GM21529 (cell line): Measurements from ENCODE around the gene FAM53B.

Experiments
- ATAC-seq: cut with Tn5 transposase; IDR thresholded peaks from one replicate; pipeline ENCODE4 v1.9.1; 2021; ENCODE audit not compliant: unreplicated experiment

The FAM53B gene

GRCh38 chr10:124683814-124684213 is 60.4 kb downstream of the FAM53B start:
- no peak for ATAC-seq

DNA sequence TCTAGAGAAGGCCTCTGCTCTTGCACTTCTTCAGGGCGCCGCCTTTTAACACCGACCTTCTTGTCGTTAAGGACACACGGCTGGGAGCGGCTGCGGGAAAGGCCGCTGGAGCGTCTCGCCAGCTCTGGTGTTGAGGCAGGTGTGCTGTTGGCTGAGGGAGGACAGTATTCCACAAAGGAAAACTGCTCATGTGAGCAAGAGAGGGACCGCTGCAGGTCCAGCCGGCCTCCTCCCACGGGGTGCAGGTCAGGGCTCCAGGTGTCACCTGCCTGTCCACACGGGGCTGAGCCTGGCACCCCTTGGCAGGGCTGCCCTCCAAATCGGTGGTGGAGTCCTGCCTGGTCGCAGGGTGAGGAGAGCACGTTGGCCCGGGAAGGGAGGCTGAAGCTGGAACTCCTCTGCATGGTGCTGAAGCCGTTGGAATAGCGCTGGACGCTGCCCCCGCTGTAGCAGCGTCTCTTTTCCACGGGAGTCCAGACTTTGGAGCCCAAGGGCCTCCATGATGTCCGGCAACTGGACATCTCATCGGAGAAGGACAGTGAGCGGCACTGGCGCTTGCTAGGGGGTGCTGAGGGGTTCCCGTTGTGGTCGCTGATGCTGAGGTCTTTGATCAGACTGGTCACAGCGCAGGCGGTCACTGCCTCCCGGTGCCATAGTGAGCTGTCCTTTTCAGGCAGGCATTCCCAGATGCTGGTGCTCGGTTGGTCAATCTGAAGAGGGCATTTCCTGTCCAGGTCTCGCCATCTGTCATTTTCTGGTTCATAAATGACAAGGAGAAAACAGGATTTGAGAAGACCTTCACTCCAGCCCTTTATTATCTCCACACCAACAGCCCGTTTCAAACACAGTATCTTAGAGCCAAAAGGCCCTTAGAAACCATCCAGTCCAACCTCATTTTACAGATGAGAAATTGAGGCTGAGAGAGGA is 62.3 kb downstream of the FAM53B start:
- no peak for ATAC-seq

DNA sequence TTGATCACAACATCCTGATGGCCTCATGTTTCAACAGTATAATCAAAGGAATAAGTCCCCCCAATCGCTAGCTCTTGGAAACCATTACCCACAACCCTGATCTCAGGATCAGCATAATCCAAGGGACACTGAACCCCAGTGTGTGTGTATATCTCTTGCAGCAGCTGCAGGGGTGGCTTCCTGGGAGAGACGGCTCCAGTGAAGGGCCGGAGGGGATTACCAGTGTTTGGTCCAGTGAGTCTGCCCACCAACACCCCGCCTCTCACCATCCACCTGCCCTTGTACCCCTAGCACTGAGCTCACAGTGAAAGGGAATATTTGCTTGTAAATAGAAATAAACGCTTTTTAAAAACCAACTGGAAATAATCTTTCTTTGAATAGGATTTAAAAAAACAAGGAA is 63.1 kb downstream of the FAM53B start:
- no peak for ATAC-seq

GRCh38 chr10:124680675-124681074 is 63.5 kb downstream of the FAM53B start:
- no peak for ATAC-seq

- no peak for ATAC-seq
These were observed 64.8 kb downstream of the FAM53B start for GRCh38 chr10:124679401-124679800.

DNA sequence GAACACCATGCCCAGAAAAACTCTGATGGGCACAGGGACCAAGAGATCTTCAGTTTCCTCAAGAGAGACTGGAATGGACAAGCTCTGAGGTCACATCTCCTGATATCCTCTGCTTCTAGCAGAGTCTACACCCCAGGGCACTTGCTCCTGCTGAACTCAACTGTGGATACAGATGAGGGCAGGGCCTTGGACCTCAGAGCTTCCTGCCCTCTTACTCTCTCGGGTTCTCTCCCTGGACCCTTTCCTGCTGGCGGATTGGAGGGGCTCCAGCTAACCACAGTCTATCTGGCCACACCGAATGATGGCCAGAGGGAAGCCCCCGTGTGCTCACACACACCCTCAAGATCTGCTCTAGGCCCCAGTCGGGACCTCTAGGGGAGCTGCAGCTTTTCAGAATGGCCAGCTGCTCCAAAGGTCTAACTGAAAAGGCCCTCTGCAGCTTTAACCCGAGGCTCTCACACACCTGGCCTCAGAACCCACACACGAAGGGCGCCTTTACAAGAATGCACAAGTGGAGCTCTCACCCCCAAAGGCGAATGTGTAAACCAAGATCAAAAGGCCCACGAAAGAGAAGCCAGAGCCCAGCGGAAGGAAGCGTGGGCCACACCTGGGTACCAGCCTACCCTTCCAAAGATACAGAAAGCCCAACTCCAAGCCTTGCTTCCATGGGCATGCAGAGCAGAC is 65.5 kb downstream of the FAM53B start:
- no peak for ATAC-seq

DNA sequence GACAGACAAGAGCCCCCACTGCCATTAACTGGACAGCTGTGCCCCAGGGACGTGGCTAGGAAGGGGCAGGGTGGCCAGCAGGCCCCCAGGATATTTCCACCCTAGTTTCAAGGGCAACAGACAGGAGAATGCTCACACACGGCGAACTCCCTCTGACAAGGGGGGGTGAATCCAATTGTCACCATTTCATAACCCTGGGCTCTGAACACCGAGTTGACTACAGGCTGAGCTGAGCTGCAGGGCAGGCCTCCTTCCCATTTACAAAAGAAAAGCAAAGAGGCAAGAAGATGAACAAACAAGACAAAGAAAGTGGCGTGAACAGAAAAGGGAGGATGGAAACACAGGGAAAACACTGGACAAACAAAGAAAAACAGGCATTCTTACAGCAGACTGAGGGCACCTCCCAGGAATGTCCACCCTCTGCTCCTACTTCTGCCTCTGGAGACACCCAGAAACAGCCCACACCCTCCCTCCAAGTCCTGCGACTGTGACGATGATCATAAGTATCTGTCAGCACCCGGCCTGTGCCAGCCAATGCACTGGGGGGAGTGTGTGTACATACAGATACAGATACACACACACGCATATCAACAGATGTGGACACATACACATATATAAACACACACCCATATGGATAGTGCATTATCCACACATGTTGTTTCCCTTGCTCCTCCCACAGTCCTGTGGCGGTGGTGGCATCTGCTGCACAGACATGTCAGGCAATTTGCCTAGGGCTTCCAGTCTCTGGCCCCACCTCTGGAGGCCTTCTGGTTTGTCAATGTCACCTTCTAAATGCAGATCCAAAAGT is 66.2 kb downstream of the FAM53B start:
- ATAC-seq = no peak

DNA sequence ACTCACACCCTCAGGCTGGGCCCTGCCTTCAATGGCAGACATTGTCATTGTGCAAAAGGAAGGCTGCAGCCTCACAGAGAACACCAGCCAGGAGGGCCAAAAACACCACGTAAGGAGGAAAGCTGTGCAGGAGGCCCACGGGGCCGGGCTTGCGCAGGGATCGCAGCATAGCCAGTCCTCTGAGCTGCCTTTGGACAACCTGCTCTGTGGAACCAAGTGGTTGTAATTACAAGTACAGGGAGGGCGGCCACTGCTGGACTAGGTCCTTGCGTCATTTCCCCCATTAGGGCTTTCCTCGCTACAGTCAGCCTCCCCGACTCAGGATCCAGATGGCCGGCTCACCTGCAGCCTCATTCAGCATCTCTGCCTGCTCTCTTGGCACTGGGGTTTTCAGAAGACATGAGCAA is 66.9 kb downstream of the FAM53B start:
- ATAC-seq = no peak

GRCh38 chr10:124676416-124677062 is 67.6 kb downstream of the FAM53B start:
- ATAC-seq = no peak

DNA sequence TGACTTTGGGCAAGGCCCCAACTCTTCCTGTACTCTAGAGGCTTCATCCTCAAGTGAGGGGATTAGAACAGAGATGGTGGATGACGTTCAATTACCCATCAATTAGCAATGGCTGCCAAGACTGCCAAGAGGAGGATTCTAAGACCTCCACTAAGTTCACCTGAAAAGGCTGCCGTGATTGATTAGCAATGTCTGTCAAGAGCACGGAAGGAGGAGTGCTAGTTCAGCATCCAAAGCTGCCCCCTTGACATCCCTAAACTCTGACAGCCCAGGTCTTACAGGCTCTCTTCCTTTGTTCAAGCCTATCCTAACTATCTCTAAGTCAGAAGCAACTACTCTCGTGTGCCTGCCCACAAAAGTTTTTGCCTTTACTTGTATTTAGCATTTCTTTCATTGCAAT is 68.4 kb downstream of the FAM53B start:
- no peak for ATAC-seq

DNA sequence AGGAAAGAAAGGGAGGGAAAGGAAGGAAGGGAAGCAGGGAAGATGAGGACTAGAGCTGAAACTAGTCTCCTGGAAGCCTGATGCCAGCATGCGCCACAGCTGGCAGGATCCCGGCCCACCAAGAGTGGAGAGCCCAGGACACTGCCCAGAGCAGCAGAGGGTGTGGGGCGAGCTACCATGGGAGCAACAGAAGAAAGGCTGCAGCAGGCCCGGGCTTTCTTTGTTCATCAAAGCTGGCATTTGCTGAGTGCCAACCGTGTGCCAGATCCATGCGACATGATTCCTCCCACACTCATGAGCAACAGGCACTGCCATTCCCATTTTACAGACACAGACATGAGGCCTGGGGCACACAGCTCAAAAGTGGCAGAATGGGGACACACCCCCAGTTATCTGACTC is 68.9 kb downstream of the FAM53B start:
- ATAC-seq = no peak

DNA sequence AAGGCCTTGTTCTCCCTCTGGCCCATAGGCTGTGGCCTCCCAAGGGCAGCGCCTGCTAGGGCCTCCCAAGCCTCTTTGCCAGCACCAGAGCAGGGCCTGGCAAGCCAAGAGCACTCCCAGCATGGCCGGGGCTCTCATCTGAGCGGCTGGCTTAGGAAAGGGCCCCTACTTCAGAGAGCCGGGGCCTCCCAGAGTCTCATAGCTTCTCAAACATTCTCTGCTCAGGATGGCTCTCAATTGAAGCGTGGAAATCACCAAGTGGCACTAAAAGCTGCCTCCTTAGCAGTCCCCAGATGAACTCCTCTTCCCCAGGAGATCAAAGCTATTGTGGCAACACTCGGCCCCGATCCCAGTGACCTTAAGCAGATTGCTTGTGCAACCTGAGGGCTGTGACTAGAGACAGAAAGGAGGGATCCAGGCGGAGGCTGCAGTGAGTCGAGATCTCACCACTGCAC is 69.4 kb downstream of the FAM53B start:
- no peak for ATAC-seq

DNA sequence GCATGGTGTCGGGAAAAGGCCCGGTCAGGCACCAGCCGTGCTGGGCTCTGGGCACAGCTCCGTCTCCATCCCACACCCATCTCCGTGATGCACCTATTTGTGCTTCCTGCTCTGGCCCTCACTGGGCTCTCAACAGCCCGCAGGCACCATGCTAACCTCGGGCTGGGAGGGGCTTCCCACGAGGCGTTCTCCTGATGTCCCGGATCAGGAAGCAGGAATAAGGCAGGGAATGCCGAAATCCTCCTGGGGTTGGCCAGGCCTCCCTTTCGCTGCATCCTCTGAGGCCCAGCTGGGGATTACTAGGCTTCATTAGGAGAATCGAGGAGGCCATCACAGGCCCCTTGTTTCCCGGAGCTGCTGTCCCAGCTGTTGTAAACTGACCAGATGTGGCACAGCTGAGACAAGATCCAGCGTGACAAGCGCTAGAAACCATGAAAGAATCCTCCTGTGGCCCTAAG is 72.0 kb downstream of the FAM53B start:
- ATAC-seq = no peak

DNA sequence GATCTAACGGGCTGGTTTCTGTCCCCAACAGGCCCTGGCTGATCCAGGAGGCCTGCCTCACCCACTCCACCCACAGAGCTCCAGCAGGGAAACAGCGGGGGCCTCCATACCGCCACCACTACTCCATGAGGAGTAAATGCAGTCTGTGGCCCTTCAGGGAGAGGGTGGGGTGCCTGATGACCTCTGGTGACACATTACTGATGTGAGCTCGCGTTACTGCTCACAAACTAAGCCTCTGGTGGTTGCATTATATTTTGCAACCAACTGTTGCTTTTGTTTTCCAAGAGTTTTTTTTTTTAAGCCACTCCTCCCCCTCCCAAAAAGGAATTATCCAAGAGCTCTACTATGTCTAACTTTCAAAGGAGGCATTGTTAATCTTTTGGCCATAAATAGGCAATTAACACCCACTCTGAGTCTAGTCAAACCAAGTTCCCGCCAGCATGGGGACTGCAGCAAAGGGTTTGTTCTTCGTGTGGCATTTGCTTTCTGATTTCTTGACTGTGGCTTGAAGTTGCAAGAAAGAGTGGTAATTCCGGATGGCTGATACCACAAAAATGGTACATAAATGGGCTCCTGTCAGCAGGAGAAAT is 72.6 kb downstream of the FAM53B start:
- no peak for ATAC-seq

GRCh38 chr10:124670849-124671248 is 73.3 kb downstream of the FAM53B start:
- no peak for ATAC-seq

DNA sequence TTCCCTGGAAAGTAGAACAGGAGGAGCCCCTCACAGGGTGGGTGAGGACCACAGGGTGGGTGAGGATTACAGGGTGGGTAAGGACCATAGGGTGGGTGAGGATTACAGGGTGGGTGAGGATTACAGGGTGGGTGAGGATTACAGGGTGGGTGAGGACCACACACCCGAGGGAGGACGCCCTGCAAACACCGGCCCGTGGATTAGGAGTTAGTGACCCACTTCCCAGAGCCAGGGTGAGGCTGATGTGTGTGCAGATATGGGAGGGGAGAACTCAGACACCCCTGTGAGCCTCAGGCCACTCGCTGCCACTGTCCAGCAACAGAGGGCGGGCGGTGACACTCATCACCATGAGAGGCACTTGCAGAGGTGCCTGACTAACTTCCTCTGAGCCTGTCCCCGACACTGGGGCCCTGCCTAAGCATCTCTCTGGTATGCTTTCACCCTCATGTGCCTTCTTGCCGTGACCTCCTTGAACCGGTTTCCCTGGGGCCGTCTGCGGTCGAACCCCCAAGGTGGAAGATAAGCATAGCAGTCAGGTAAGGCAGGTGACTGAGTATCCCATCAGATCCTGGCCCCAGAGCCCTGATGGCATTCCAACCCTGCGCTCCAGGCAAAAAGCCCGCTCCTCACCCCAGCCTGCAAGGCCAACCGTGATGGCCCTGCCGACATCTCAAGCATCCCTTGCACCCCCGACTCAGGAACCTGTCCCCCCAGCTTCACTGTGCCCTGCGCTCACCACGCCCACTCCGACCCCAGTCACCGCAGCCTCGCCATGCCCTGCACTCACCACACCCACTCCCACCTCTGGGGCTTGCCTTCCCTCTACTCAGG is 74.1 kb downstream of the FAM53B start:
- no peak for ATAC-seq

GRCh38 chr10:124669141-124669823 is 74.9 kb downstream of the FAM53B start:
- no peak for ATAC-seq

- no peak for ATAC-seq
These were observed 75.6 kb downstream of the FAM53B start for GRCh38 chr10:124668517-124669051.
